Transverse colon (tissue), 4 donors: Measurements from ENCODE around the gene WDR7. TPM values are rescaled to one million over a fixed set of nuclear protein-coding genes. Genes with fewer than 3 reads are reported as not detected.

Experiments
- DNase-seq: peaks from one replicate; pipeline ENCODE4 v3.0.0-alpha.2; 2019
- H3K27ac ChIP-seq, 4 donors: fragments of 200-600 bp; sonication (generic); 2 replicates each; pipeline ENCODE4 v1.5.1; 2016 to 2018; ENCODE audit warnings: inconsistent platforms in 4 of 4
- H3K27me3 ChIP-seq: fragments of 200-600 bp; sonication (generic); 2 replicates; pipeline ENCODE4 v1.5.1; 2017; ENCODE audit warnings: inconsistent platforms
- H3K36me3 ChIP-seq, 4 donors: fragments of 200-600 bp; sonication (generic); 2 replicates each; pipeline ENCODE4 v1.5.1; 2017 to 2019; ENCODE audit warnings: inconsistent platforms in 4 of 4
- H3K4me1 ChIP-seq, 4 donors: fragments of 200-600 bp; sonication (generic); 2 replicates each; pipeline ENCODE4 v1.5.1; 2017 to 2020; ENCODE audit warnings: inconsistent platforms in 4 of 4
- H3K4me3 ChIP-seq, 4 donors: fragments of 200-600 bp; sonication (generic); 1 replicate in 1 of 4; 2 replicates in 3 of 4; pipeline versions ENCODE4 v1.5.1 to v1.6.1; 2017 to 2019; ENCODE audit warnings: inconsistent platforms in 4 of 4
- H3K9me3 ChIP-seq, 2 donors: fragments of 200-600 bp; sonication (generic); 2 replicates each; pipeline ENCODE4 v1.5.1; 2017 to 2019; ENCODE audit warnings: inconsistent platforms in 2 of 2
- CTCF ChIP-seq, 5 experiments: fragments of 200-600 bp in 3 of 5; fragments of 450-650 bp in 2 of 5; sonication (generic) in 3 of 5; IDR thresholded peaks; 1 replicate in 2 of 5; 2 replicates in 3 of 5; pipeline ENCODE4 v1.5.1; 2016 to 2017; ENCODE audit warnings: antibody characterized with exemption in 5 of 5, inconsistent platforms in 3 of 5, mild to moderate bottlenecking in 2 of 5, moderate library complexity in 1 of 5
- EP300 ChIP-seq: sonication (generic); formaldehyde crosslinking; IDR thresholded peaks from one replicate; pipeline ENCODE4 v1.6.1; 2017; ENCODE audit warnings: antibody characterized with exemption, low read depth
- POLR2A ChIP-seq: fragments of 450-650 bp; IDR thresholded peaks from one replicate; pipeline ENCODE4 v1.6.1; 2016; ENCODE audit warnings: antibody characterized with exemption, mild to moderate bottlenecking, moderate library complexity
- POLR2AphosphoS5 ChIP-seq, 3 donors: sonication (generic); formaldehyde crosslinking; IDR thresholded peaks; one replicate each; pipeline ENCODE4 v1.6.1; 2016; ENCODE audit warnings: antibody characterized with exemption in 3 of 3
- WGBS, 2 donors: methylation state at CpG; one replicate each; pipeline ENCODE4 v1.1.5; 2018; ENCODE audit warnings: low coverage in 1 of 2; 5-methylcytosine and 5-hydroxymethylcytosine counted together
- in situ Hi-C, 4 donors: fragments of 200-750 bp; cut with MboI; loops; one replicate each; pipeline versions ENCODE4 v1.15.0 to v1.15.1; 2017; ENCODE audit warnings: low sequenced_read_pairs in 3 of 4, low pct_ligation_motif_present in 1 of 4, low pct_unique_long_range_greater_than_20kb in 1 of 4
- intact Hi-C: fragments of 100-400 bp; cut with DNase I; formaldehyde crosslinking; loops from one replicate; pipeline ENCODE4 v1.15.1; 2023; ENCODE audit warnings: low total_unique reads
- total RNA-seq, 4 donors: library from RNA; depleted of rRNA; stranded (reverse); fragments of >200 nt; gene quantifications; one replicate each; pipeline ENCODE4 v1.1.0, GENCODE V29; 2016

Gene WDR7
- total RNA-seq, 4 donors from 2014 or later, result 14.9 to 37.5 (median 27.9) TPM

- DNase-seq, result no peak
- Histone ChIP-seq H3K27ac (no peak overlapping the region), H3K4me1 (no peaks in the 10 kb centered on the region), H3K4me3 (no peak overlapping the region), H3K27me3 (no peaks in the 10 kb centered on the region), H3K36me3 (no peaks in the 10 kb centered on the region), H3K9me3 (no peaks in the 10 kb centered on the region)
- no peak for TF ChIP-seq POLR2A
- no peak for TF ChIP-seq POLR2AphosphoS5 (IDR thresholded peaks at IDR 0.05)
- no peak for TF ChIP-seq CTCF (IDR thresholded peaks at IDR 0.05)
- no peak for TF ChIP-seq EP300
- intact Hi-C loops, result no loop called here
- in situ Hi-C loops, result loop anchor here in 3 of 4 donors (25.0 kb wide), 1 partner anchor 823 kb away; no protein-coding TSS in a partner anchor
- 90 to 92% methylated on average over 2 of the region's 2 CpGs for WGBS, 2 donors
Observed at GRCh38 chr18:56739731-56740130, 88.6 kb downstream of the WDR7 start.

- no peaks in the 10 kb centered on the region for H3K36me3 ChIP-seq
- H3K4me3 ChIP-seq, result no peak overlapping the region
- no peaks in the 10 kb centered on the region for H3K4me1 ChIP-seq
- H3K9me3 ChIP-seq, result no peaks in the 10 kb centered on the region
- no peak for DNase-seq
- no peak for TF ChIP-seq POLR2AphosphoS5 (IDR thresholded peaks at IDR 0.05)
- TF ChIP-seq CTCF (IDR thresholded peaks at IDR 0.05), result no peak
- TF ChIP-seq EP300, result no peak
- TF ChIP-seq POLR2A, result no peak
- WGBS, 2 donors, result 70 to 94% methylated on average over 1 of the region's 1 CpG
- no peak overlapping the region for H3K27ac ChIP-seq
- H3K27me3 ChIP-seq, result no peaks in the 10 kb centered on the region
- in situ Hi-C loops (loop anchor here in 3 of 4 donors (25.0 kb wide), 1 partner anchor 822 kb away; no protein-coding TSS in a partner anchor), intact Hi-C loops (no loop called here)
Observed at GRCh38 chr18:56740645-56741044, 89.5 kb downstream of the WDR7 start.

- intact Hi-C loops (no loop called here), in situ Hi-C loops (loop anchor here in 3 of 4 donors (25.0 kb wide), 1 partner anchor 821 kb away; no protein-coding TSS in a partner anchor)
Observed at GRCh38 chr18:56741685-56742084, 90.5 kb downstream of the WDR7 start.

GRCh38 chr18:56743115-56743514 is 92.0 kb downstream of the WDR7 start:
- DNase-seq, result no peak
- Histone ChIP-seq H3K4me3 (no peak overlapping the region), H3K27ac (no peak overlapping the region), H3K9me3 (no peaks in the 10 kb centered on the region), H3K27me3 (no peaks in the 10 kb centered on the region), H3K4me1 (no peaks in the 10 kb centered on the region), H3K36me3 (no peaks in the 10 kb centered on the region)
- in situ Hi-C loops, result loop anchor here in 3 of 4 donors (25.0 kb wide), 1 partner anchor 819 kb away; no protein-coding TSS in a partner anchor
- 88 to 92% methylated on average over 4 of the region's 4 CpGs for WGBS, 2 donors
- intact Hi-C loops, result no loop called here
- TF ChIP-seq EP300, result no peak
- TF ChIP-seq CTCF (IDR thresholded peaks at IDR 0.05), result no peak
- no peak for TF ChIP-seq POLR2A
- TF ChIP-seq POLR2AphosphoS5 (IDR thresholded peaks at IDR 0.05), result no peak

More at GRCh38 chr18:56741685-56742084, 90.5 kb downstream of the WDR7 start:
- 89 to 98% methylated on average over 1 of the region's 1 CpG for WGBS, 2 donors
- TF ChIP-seq POLR2A (no peak), POLR2AphosphoS5 (IDR thresholded peaks at IDR 0.05) (no peak), EP300 (no peak)
- H3K27ac ChIP-seq, result no peak overlapping the region
- no peaks in the 10 kb centered on the region for H3K36me3 ChIP-seq
- no peaks in the 10 kb centered on the region for H3K4me1 ChIP-seq
- DNase-seq, result no peak
- H3K27me3 ChIP-seq, result no peaks in the 10 kb centered on the region
- H3K9me3 ChIP-seq, result no peaks in the 10 kb centered on the region
- H3K4me3 ChIP-seq, result no peak overlapping the region
